Lower lobe of right lung (tissue), 2 donors: ENCODE data around the gene CDH26. TPM values are rescaled to one million over a fixed set of nuclear protein-coding genes. Genes with fewer than 3 reads are reported as not detected.

Source experiments
- ATAC-seq, 2 donors: fragments of 200-7000 bp; cut with Tn5 transposase; one replicate each; pipeline ENCODE4 v1.9.1; 2020 to 2022; ENCODE audit warnings: mild to moderate bottlenecking in 2 of 2, moderate library complexity in 2 of 2
- DNase-seq: peaks from one replicate; pipeline ENCODE4 v3.0.0-alpha.2; 2020
- H3K27ac ChIP-seq: fragments of 200-600 bp; one replicate; pipeline ENCODE4 v1.8.0; 2022
- H3K27me3 ChIP-seq: fragments of 200-600 bp; one replicate; pipeline ENCODE4 v1.8.0; 2022; ENCODE audit warnings: low read depth
- H3K36me3 ChIP-seq: fragments of 200-600 bp; one replicate; pipeline ENCODE4 v1.8.0; 2022; ENCODE audit warnings: mild to moderate bottlenecking
- H3K4me1 ChIP-seq: fragments of 200-600 bp; one replicate; pipeline ENCODE4 v1.8.0; 2022
- H3K4me3 ChIP-seq: fragments of 200-600 bp; one replicate; pipeline ENCODE4 v1.8.0; 2022; ENCODE audit warnings: mild to moderate bottlenecking
- H3K9me3 ChIP-seq: fragments of 200-600 bp; one replicate; pipeline ENCODE4 v1.8.0; 2022
- intact Hi-C: fragments of 100-400 bp; cut with DNase I; formaldehyde crosslinking; loops from one replicate; pipeline ENCODE4 v1.11.0; 2022
- long read RNA-seq: library from polyadenylated mRNA; unstranded; transcript quantifications from one replicate; pipeline ENCODE4 v2.0.0, GENCODE V29; 2021
- total RNA-seq: library from RNA; stranded (reverse); fragmentation: NEBNext Ultra II Directional; extraction: Animal tissue kit (Norgen Biotek cat#: 25700); gene quantifications from one replicate; pipeline ENCODE4 v1.2.1, GENCODE V29; 2021
- TF ChIP-seq, protein P1 (sequence below): fragments of 200-600 bp; IDR thresholded peaks from one replicate; pipeline ENCODE4 v1.8.0; 2022; ENCODE audit warnings: antibody characterized with exemption, mild to moderate bottlenecking
- donor health status: DM: no; HTN: yes; CAD: no; lungs with severe emphysema.

Gene CDH26
- 8.4 TPM for total RNA-seq
- long read RNA-seq, partial matches to known transcripts = 0 of 8 reads
- long read RNA-seq, other reads (novel, unspliced or antisense) = 8 of 8 reads

DNA sequence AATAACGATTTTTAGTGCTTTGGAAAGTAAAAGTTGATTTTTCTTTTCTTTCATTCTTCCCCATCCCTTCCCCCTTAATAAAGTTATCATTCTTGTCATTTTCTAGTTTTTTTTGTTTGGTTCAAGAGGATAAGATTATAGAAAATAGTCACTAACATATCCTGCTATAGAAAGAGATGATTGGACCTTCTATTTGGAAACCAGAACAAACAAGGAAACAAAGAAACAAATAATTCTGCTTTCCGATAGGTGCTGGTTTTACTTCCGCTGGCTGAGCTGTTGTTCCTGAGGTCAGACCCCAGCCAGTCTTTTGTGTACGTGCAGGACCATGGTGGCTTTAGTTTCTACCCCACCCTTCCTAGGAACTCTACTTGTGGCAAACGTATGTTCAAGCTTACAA, at the start of gene CDH26:
Gene CDH26, plus strand, starts transcription at position 301 of the 400 bp plus-strand sequence. CDS start 304 bp downstream, outside the sequence.
- H3K27ac ChIP-seq = no peak within 1 kb of the TSS
- ATAC-seq (no peak), DNase-seq (no peak)
- TF ChIP-seq, protein P1, sequence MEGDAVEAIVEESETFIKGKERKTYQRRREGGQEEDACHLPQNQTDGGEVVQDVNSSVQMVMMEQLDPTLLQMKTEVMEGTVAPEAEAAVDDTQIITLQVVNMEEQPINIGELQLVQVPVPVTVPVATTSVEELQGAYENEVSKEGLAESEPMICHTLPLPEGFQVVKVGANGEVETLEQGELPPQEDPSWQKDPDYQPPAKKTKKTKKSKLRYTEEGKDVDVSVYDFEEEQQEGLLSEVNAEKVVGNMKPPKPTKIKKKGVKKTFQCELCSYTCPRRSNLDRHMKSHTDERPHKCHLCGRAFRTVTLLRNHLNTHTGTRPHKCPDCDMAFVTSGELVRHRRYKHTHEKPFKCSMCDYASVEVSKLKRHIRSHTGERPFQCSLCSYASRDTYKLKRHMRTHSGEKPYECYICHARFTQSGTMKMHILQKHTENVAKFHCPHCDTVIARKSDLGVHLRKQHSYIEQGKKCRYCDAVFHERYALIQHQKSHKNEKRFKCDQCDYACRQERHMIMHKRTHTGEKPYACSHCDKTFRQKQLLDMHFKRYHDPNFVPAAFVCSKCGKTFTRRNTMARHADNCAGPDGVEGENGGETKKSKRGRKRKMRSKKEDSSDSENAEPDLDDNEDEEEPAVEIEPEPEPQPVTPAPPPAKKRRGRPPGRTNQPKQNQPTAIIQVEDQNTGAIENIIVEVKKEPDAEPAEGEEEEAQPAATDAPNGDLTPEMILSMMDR = no peak
- H3K4me1 ChIP-seq = no peaks in the 10 kb centered on the region
- no peaks in the 10 kb centered on the region for H3K27me3 ChIP-seq
- H3K9me3 ChIP-seq = no peaks in the 10 kb centered on the region
- intact Hi-C loops = no loop called here
- no peaks in the 10 kb centered on the region for H3K36me3 ChIP-seq
- H3K4me3 ChIP-seq = no peak within 1 kb of the TSS

DNA sequence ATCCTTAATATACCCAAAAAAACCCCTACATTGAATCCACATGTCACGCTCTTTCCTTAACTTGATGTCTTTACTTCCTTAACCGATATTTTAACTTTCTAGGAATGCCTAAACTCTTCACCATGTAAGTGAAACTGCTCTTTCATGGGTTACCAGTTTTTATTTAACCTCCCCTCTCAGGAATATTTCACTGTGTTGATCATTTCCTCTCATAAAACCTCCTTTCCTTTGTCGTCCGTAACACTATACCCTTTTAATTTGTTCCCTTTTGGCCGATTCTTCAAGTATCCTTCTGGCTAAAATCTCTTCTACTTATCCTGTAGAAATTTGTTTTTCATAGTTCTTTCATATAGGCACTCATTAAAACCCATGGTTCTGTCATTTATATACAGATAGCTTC, 49.4 kb upstream of the CDH26 start:
- no peak overlapping the region for H3K4me3 ChIP-seq
- H3K9me3 ChIP-seq = no peaks in the 10 kb centered on the region
- no peaks in the 10 kb centered on the region for H3K36me3 ChIP-seq
- no peak overlapping the region for H3K27ac ChIP-seq
- TF ChIP-seq, protein P1 = no peak
- ATAC-seq = no peak
- DNase-seq = no peak
- H3K27me3 ChIP-seq = no peaks in the 10 kb centered on the region
- intact Hi-C loops = no loop called here
- H3K4me1 ChIP-seq = no peaks in the 10 kb centered on the region

DNA sequence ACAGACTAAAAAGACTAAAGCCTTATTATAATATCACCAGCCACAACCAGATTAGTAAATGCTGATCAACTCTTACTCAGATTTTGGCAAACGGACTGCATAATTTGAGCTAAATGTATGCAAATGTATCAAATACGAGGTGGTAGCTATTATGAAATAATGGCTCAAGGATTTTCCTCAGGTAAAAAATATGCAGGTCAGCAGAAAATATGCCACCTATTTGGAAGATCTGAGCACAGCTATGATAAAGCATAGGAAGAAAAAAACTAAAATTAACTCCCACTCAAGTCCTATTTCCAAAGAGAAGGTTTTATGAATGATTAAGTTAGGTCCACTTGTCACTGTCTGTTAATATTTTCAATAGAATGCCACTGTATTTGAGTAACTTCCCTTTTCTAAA, 47.2 kb upstream of the CDH26 start:
- Histone ChIP-seq H3K36me3 (no peaks in the 10 kb centered on the region), H3K9me3 (no peaks in the 10 kb centered on the region), H3K4me1 (no peaks in the 10 kb centered on the region), H3K27me3 (no peaks in the 10 kb centered on the region), H3K4me3 (no peak overlapping the region), H3K27ac (no peak overlapping the region)
- ATAC-seq (no peak), DNase-seq (no peak)
- TF ChIP-seq, protein P1 = no peak
- intact Hi-C loops = no loop called here

DNA sequence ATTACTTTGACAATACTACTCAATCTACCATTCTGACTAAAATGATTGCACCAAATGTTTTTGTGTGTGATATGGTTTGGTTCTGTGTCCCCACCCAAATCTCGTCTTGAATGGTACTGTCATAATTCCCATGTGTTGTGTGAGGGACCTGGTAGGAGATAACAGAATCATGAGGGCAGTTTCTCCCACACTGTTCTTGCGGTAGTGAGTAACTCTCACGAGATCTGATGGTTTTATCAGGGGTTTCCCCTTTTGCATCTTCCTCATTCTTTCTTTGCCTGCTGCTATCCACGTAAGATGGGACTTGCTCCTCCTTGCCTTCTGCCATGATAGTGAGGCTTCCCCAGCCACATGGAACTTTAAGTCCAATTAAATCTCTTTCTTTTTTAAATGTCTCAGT, 45.6 kb upstream of the CDH26 start:
- Histone ChIP-seq H3K27ac (no peak overlapping the region), H3K4me3 (no peak overlapping the region), H3K36me3 (no peaks in the 10 kb centered on the region), H3K4me1 (no peaks in the 10 kb centered on the region), H3K27me3 (no peaks in the 10 kb centered on the region), H3K9me3 (no peaks in the 10 kb centered on the region)
- intact Hi-C loops = no loop called here
- ATAC-seq (no peak), DNase-seq (no peak)
- TF ChIP-seq, protein P1 = no peak

DNA sequence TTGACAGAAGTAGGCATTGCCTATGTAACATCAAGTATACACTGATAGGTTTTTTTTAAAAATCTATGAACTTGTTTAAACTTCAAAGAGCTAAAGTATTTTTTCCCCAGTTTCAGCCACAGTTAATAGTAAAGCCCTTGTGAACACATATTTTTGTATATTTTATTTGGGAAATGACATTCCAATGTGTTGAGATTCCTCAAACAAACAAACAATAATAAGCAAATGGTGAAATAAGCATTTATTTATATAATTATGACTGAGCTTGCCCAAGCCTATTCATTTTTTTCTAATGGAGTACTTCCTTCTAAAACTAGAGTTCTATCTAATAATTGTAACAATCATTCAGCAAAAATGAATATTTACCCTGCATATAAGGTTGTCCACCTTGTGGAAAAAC, 37.3 kb upstream of the CDH26 start:
- TF ChIP-seq, protein P1 = no peak
- DNase-seq (no peak), ATAC-seq (no peak)
- Histone ChIP-seq H3K27ac (no peak overlapping the region), H3K4me1 (no peaks in the 10 kb centered on the region), H3K27me3 (no peaks in the 10 kb centered on the region), H3K4me3 (no peak overlapping the region), H3K36me3 (no peaks in the 10 kb centered on the region), H3K9me3 (no peaks in the 10 kb centered on the region)
- intact Hi-C loops = no loop called here

DNA sequence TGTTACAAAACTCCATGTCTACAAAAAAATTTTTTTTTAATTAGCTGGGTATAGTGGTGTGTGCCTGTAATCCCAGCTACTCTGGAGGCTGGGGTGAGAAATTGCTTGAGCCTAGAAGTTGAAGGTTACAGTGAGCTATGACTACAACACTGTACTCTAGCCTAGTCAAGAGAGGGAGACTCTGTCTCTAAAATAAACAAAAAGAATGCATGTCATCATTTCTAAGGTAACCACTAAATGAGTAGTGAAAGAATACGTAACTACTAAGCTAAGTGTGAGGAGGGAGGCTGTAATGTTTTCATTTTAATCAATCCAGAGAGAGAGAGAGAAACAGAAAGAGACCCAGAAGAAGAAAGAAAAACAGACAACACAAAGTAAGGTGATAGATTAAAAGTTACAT, 34.7 kb upstream of the CDH26 start:
- H3K36me3 ChIP-seq = no peaks in the 10 kb centered on the region
- ATAC-seq (no peak), DNase-seq (no peak)
- TF ChIP-seq, protein P1 = no peak
- no peaks in the 10 kb centered on the region for H3K27me3 ChIP-seq
- no peaks in the 10 kb centered on the region for H3K4me1 ChIP-seq
- no peak overlapping the region for H3K4me3 ChIP-seq
- intact Hi-C loops = no loop called here
- no peak overlapping the region for H3K27ac ChIP-seq
- no peaks in the 10 kb centered on the region for H3K9me3 ChIP-seq
